Non-pigmented ciliary epithelial cell (primary cell): ENCODE results near the gene TMOD2.
A peak's percentile ranks its signal among the peaks of the same experiment; 100 is the strongest.

Experiments used
- DNase-seq: peaks from one replicate; pipeline ENCODE4 v3.0.0-alpha.2; 2010; ENCODE audit warnings: low read depth

TMOD2 gene

GRCh38 chr15:51736069-51736468 is 15.3 kb upstream of the TMOD2 start:
- DNase-seq = no peak

DNA sequence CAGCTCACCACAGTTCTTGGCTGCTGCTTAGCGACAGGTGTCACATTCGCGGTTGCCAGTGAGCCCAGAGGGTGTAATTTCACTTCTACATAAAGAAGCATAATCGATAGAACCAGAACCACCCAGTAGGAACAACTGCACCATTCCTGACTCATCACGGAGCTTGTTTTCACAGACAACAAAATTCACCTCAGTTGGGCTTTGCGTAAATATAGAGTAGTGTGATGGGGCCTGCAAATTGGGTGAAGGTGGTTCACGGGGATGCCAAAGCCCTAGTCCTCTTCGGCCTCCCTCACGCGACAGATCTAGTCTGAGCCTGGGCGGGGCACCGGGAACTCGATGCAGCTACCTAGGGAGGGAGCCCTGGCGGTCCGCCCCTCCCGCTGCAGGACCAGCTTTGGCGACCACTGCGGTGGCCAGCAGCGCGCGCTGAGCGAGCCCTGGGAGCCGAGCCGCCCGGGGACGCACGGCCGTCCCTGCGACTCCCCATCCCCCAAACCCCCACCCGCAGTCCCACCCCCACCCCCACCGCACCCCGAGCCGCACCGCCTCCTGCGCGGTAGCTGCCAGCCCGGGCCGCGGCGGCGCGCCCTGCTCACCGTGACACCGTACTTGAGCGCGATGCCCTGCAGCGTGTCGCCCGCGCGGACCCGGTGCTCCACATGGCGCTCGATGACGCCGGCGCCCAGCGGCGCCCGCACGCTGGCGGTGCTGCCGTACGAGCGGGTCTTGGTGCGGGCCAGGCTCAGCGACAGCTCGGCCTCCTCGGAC is 14.5 kb upstream of the TMOD2 start:
- no peak for DNase-seq

- no peak for DNase-seq
These were observed 13.7 kb upstream of the TMOD2 start, which contains the start of gene LYSMD2 for GRCh38 chr15:51737522-51738305. TSS of gene LYSMD2 (minus strand) at chr15:51737655. CDS start at chr15:51737622, 33 bp downstream.

DNA sequence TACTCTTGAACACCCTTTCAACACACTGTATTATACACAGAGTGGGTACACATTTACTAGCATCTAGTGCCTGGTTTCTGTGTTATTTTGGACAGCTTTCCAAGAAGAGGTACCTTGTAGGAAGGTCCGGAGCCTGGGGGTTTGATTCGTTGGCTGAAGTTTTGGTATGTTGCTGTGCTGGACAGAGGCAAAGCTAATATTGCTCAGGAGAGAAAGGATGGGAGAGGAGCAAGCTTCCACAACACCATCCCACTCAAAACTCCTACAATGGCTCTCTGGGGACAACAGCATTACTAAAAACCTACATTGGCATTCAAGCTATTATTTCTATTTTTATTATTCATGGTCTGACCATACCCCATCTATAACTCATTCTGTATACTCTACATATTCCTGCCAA is 12.8 kb upstream of the TMOD2 start:
- DNase-seq = no peak

DNA sequence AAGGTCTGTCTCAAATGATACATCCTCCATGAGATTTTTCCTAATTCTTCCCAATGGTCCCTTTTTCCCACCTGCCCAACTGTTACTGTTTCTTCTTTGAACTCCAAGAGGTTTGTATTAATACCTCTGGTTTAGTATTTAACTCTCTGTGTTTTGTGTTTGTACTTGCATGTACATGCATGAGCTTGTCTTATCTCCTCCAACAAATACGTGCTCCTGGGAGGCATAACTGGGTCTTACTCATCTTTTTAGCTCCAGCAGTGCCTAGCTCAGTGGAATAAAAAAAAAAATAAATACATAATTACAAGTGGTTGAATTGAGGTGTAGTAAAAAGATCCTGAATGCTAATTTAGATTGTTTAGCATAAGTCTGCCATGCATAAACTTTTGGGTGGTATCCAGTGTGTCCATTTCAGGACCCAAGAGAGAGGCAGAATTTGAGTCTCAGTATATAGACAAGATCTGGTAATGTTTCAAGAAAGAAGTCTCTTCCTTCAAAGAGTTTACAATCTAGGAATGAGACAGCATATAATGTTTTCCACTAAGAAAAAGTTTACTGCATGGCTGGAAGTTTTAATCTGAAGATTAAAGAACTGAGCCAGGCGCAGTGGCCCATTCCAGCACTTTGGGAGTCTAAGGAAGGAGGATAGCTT is 12.2 kb upstream of the TMOD2 start:
- no peak for DNase-seq

DNA sequence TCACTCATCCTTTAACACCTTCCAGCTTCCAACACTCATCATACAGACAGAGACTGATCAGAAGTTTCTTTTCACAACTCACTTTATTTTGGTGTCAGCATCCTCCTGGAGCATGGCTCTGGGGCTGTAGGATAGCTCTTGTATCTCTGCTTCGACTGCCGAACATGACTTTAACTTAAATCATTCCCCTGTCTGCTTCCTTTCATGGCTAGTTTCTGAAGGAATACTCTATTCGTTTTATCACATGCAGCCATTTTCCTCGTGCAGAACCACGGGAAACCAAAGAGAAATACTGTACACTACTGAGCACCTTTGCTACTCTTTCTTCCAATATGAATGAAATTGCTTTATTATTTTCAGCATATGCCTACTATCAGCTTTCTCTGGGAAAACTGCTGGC is 2.1 kb upstream of the TMOD2 start:
- no peak for DNase-seq

DNA sequence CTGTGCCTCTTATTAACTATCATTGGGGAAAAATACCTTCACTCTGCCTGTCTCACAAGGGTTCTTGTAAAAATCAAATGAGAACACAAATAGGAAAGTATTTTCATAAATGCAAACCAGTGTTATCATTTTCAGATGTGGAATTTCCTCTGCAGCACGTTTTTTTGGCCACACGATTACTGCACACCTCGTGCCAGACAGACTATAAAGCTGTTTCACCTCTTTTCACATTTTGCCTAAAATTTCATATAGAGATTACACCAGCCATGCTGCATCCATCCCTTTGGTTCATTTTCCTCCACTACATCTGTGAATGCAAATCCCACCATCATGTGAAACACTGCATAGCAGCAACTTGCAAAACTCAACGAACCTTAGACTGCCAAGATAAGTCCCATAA is 1.2 kb upstream of the TMOD2 start:
- no peak for DNase-seq

DNA sequence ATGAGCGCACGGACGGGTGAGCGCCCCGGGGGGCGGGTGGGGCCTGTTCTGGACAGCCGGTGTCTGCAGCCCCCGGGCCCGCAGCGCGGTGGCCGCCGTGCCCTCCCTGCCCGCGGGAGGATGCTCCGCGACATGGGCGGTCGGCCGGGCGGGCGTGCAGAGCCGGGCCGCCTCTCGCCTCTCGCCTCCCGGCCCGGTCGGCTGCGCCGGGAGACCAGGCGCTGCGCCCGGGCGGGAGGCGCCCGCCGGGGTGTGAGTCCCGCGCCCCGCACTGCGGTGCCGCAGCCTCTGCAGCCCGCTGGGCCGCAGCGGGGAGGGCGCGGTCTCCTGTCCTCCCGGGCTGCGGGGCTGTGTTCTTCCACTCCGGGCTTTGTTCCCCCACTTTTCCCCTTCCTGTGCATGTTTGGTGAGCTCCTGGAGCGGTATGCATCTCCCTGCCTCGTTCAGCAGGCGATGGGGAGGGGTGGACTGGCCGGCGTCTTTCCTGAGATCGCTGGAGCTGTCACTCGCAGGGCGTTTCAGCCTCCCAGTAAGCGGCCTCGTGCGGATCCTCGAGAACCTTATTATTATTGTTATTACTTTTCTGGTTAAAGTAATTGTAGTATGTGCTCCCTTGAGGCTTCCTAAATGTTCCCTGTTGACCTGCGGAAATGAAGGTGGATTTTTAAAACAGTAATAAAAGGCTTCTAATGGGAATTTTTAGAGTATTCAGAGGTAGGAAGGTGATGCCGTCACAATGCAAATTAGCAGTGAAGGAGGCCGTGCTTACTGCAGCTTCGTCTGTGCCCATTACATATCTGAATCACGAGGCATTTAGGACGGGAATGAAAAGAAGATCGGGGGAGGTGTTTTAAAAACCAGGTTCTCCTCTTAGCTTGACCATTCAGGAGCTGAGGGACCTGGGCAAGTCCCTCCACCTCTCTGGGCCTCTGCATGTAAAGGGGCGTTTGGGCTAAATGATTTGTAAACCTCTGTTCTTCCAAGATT is 593 bp downstream of the TMOD2 start:
- no peak for DNase-seq

GRCh38 chr15:51752888-51753287 is 1.5 kb downstream of the TMOD2 start:
- no peak for DNase-seq

DNA sequence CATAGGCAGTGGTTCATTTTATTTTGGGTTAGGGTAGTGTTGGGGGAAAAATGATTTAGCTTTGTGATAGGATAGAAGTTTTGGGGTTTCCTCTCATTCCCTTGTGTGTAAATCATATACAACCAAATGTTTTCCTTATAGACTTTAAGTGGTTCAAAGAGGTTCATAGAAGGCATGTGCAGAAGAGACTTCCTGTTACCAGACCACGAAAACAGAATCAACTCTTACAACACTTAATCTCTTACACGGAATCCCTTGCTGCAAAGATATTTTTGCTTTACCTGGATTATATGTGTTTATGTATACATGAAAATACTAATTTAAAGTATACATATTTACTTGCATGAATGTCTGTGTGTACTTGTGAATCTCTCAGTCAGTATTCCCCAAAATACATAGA is 2.9 kb downstream of the TMOD2 start:
- no peak for DNase-seq

DNA sequence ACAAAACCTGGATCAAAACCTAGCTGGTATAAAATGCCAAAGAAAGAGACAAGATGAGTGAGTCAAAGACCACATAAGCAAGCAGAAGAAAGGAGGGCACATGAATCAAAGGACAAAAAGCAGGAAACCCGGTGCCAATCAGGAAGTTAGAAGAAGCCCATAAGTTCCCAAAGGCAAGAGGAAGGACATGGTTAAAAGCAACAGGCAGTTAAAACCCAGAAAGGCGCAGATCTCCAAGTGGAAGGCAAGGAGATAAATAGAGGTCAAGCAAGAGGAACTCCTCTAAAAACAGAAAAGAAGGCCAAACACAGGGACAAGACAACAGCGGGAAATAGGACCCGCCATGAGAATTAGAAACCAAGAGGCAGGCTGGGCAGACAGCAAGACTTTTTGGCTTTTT is 4.4 kb downstream of the TMOD2 start:
- DNase-seq = no peak

DNA sequence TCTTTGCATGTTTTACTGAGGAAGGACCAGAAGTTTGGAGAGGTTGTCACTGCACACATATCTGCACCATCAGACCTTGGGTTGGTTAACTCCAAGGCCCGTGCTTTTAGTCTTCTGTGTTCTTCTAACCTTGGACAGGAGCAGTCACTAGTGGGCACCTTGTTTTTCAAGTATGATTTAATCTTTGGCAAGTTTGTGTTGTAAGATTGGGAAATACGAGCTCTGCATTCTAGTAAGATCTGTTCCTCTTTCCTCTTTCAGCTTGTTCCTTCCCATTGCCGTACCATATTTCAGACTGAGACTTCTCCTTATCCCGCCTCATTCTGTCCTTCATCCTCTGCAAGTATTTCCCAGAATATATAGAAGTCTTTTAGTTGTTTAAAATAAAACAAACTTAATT is 5.1 kb downstream of the TMOD2 start:
- no peak for DNase-seq

GRCh38 chr15:51757450-51757849 is 6.1 kb downstream of the TMOD2 start:
- no peak for DNase-seq

- no peak for DNase-seq
These were observed 7.2 kb downstream of the TMOD2 start for GRCh38 chr15:51758645-51759044.

GRCh38 chr15:51759557-51760070 is 8.2 kb downstream of the TMOD2 start:
- DNase-seq = peak; percentile 88

- DNase-seq = no peak
These were observed 9.4 kb downstream of the TMOD2 start for GRCh38 chr15:51760805-51761204.

- DNase-seq = no peak
These were observed 14.4 kb downstream of the TMOD2 start for GRCh38 chr15:51765751-51766150.

GRCh38 chr15:51766341-51766740 is 14.9 kb downstream of the TMOD2 start:
- DNase-seq = no peak

DNA sequence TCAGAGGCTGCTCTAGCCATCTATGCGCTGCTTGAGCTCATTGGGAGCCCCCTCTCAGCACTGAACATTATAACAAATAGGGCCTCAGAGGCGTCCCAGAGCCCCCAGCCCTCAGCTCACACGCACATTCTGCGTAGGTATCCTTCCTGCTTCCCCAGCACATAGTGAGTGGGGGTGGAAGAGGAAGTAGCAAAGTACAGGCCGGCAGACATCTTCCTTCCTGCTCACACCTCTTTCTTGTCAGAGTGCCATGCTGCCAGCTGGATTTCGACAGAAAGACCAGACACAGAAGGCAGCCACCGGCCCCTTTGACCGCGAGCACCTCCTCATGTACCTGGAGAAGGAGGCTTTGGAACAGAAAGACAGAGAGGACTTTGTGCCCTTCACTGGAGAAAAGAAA is 16.6 kb downstream of the TMOD2 start:
- DNase-seq = no peak

GRCh38 chr15:51770902-51771301 is 19.5 kb downstream of the TMOD2 start:
- DNase-seq = no peak

- no peak for DNase-seq
These were observed 20.4 kb downstream of the TMOD2 start for GRCh38 chr15:51771773-51772172.

- DNase-seq = no peak
These were observed 23.5 kb downstream of the TMOD2 start for GRCh38 chr15:51774916-51775315.
